HPDE6-E6E7 (cell line): ENCODE results near the gene MPRIP.

Experiments used
- DNase-seq: peaks from one replicate; pipeline ENCODE4 v3.0.0; 2011; ENCODE audit warnings: missing footprints; ENCODE audit errors: extremely low spot score

MPRIP gene

GRCh38 chr17:17051380-17051779 is 9.1 kb downstream of the MPRIP start:
- DNase-seq: no peak

- DNase-seq: no peak
Observed at GRCh38 chr17:17051791-17052461, 9.7 kb downstream of the MPRIP start.

- no peak for DNase-seq
Observed at GRCh38 chr17:17052462-17053221, 10.4 kb downstream of the MPRIP start.

GRCh38 chr17:17053446-17054379 is 11.5 kb downstream of the MPRIP start:
- DNase-seq: no peak

- no peak for DNase-seq
Observed at GRCh38 chr17:17054636-17055035, 12.4 kb downstream of the MPRIP start.

- no peak for DNase-seq
Observed at GRCh38 chr17:17055286-17056155, 13.3 kb downstream of the MPRIP start.

GRCh38 chr17:17056156-17056539 is 13.9 kb downstream of the MPRIP start:
- no peak for DNase-seq

- DNase-seq: no peak
Observed at GRCh38 chr17:17057057-17057551, 14.8 kb downstream of the MPRIP start.

- no peak for DNase-seq
Observed at GRCh38 chr17:17058304-17058703, 16.0 kb downstream of the MPRIP start.

- no peak for DNase-seq
Observed at GRCh38 chr17:17059301-17059890, 17.1 kb downstream of the MPRIP start.

GRCh38 chr17:17060001-17060922 is 18.0 kb downstream of the MPRIP start:
- no peak for DNase-seq

GRCh38 chr17:17060930-17061329 is 18.7 kb downstream of the MPRIP start:
- DNase-seq: no peak

- no peak for DNase-seq
Observed at GRCh38 chr17:17061516-17061915, 19.3 kb downstream of the MPRIP start.

- no peak for DNase-seq
Observed at GRCh38 chr17:17062356-17062755, 20.1 kb downstream of the MPRIP start.

- DNase-seq: no peak
Observed at GRCh38 chr17:17062866-17063265, 20.6 kb downstream of the MPRIP start.

- DNase-seq: no peak
Observed at GRCh38 chr17:17063546-17064122, 21.4 kb downstream of the MPRIP start.

GRCh38 chr17:17064322-17064721 is 22.1 kb downstream of the MPRIP start:
- no peak for DNase-seq

GRCh38 chr17:17066021-17066420 is 23.8 kb downstream of the MPRIP start:
- no peak for DNase-seq

- no peak for DNase-seq
Observed at GRCh38 chr17:17067257-17067656, 25.0 kb downstream of the MPRIP start.
